K562 (cell line): ENCODE results near the gene ZNF689. TPM values are rescaled to one million over a fixed set of nuclear protein-coding genes. Genes with fewer than 3 reads are reported as not detected.

Experiments used
- AFF4 ChIP-seq: sonication (generic); formaldehyde crosslinking; IDR thresholded peaks from 2 replicates; pipeline ENCODE4 v1.8.0; 2023; ENCODE audit warnings: mild to moderate bottlenecking, missing genetic modification reagents
- ATF3 ChIP-seq, 2 experiments: fragments of 450-650 bp in 1 of 2; sonication (generic) in 1 of 2; formaldehyde crosslinking in 1 of 2; IDR thresholded peaks in 1 of 2; conservative IDR thresholded peaks in 1 of 2; 2 replicates each; pipeline versions ENCODE4 v1.6.1 to v1.8.1; 2016 to 2023; ENCODE audit warnings: mild to moderate bottlenecking in 2 of 2, moderate library complexity in 2 of 2, inconsistent platforms in 1 of 2, missing genetic modification reagents in 1 of 2
- E2F5 ChIP-seq: sonication (generic); formaldehyde crosslinking; IDR thresholded peaks from 2 replicates; pipeline ENCODE4 v1.8.0; 2022; ENCODE audit warnings: mild to moderate bottlenecking, missing genetic modification reagents
- HMG20A ChIP-seq: fragments of 450-650 bp; formaldehyde crosslinking; conservative IDR thresholded peaks from 2 replicates; pipeline ENCODE4 v1.4.0; 2020; ENCODE audit warnings: mild to moderate bottlenecking, mixed read lengths
- HNRNPLL ChIP-seq: fragments of 200-400 bp; formaldehyde crosslinking; IDR thresholded peaks from 2 replicates; pipeline ENCODE4 v1.6.1; 2017; ENCODE audit warnings: low read length, low read depth, mild to moderate bottlenecking; ENCODE audit not compliant: poor library complexity, severe bottlenecking
- MECOM ChIP-seq: fragments of 250-450 bp; sonication (Bioruptor Pico); IDR thresholded peaks from 2 replicates; pipeline ENCODE4 v1.8.0; 2022; ENCODE audit warnings: inconsistent platforms
- NR2C1 ChIP-seq, 2 experiments: fragments of 450-650 bp; IDR thresholded peaks; 2 replicates each; pipeline ENCODE4 v1.6.1; 2017; ENCODE audit warnings: mild to moderate bottlenecking in 2 of 2, antibody characterized with exemption in 1 of 2, inconsistent platforms in 1 of 2, missing compliant biosample characterization in 1 of 2, missing genetic modification characterization in 1 of 2
- POLR2H ChIP-seq: IDR thresholded peaks from 2 replicates; pipeline ENCODE4 v1.6.1; 2016; ENCODE audit warnings: missing genetic modification characterization, low read depth, mild to moderate bottlenecking, control low read depth, missing compliant biosample characterization, moderate library complexity
- PRPF4 ChIP-seq: fragments of 200-400 bp; formaldehyde crosslinking; IDR thresholded peaks from one replicate; pipeline ENCODE4 v1.6.1; 2017; ENCODE audit warnings: low read length, low read depth, mild to moderate bottlenecking; ENCODE audit not compliant: insufficient read depth, poor library complexity, severe bottlenecking
- RBM22 ChIP-seq: fragments of 200-400 bp; formaldehyde crosslinking; IDR thresholded peaks from 2 replicates; pipeline ENCODE4 v1.6.1; 2018; ENCODE audit warnings: low read length, low read depth; ENCODE audit not compliant: poor library complexity, severe bottlenecking
- RNF2 ChIP-seq: sonication (generic); IDR thresholded peaks from 2 replicates; pipeline ENCODE4 v1.6.1; 2016
- SMAD2 ChIP-seq: fragments of 150-350 bp; IDR thresholded peaks from 2 replicates; pipeline ENCODE4 v1.6.1; 2014; ENCODE audit warnings: low read depth, mild to moderate bottlenecking, low read length
- TARDBP ChIP-seq: fragments of 450-650 bp; IDR thresholded peaks from 2 replicates; pipeline ENCODE4 v1.6.1; 2016
- TRIM24 ChIP-seq, 2 experiments: fragments of 450-650 bp; IDR thresholded peaks; 2 replicates each; pipeline ENCODE4 v1.6.1; 2016
- ZNF217 ChIP-seq: sonication (generic); formaldehyde crosslinking; IDR thresholded peaks from 2 replicates; pipeline ENCODE4 v1.8.0; 2022; ENCODE audit warnings: mild to moderate bottlenecking, missing genetic modification reagents
- ZNF232 ChIP-seq: sonication (generic); formaldehyde crosslinking; IDR thresholded peaks from 2 replicates; pipeline ENCODE4 v1.8.0; 2022; ENCODE audit warnings: mild to moderate bottlenecking, missing genetic modification reagents
- ZNF583 ChIP-seq: fragments of 250-450 bp; sonication (Bioruptor Pico); IDR thresholded peaks from 2 replicates; pipeline ENCODE4 v1.4.0; 2020
- ZNF639 ChIP-seq, 2 experiments: fragments of 200-800 bp in 1 of 2; sonication (Bioruptor generic) in 1 of 2; sonication (generic) in 1 of 2; formaldehyde crosslinking in 1 of 2; IDR thresholded peaks in 1 of 2; conservative IDR thresholded peaks in 1 of 2; 2 replicates each; pipeline versions ENCODE4 v1.5.0 to v1.6.1; 2016 to 2020; ENCODE audit warnings: missing compliant biosample characterization in 1 of 2, missing genetic modification characterization in 1 of 2, missing genetic modification reagents in 1 of 2
- polyA plus RNA-seq, 8 experiments: library from polyadenylated mRNA; depleted of rRNA in 4 of 8; stranded (reverse) in 5 of 8; unstranded in 3 of 8; fragments of >200 nt; fragmentation: Nextera tagmentation in 2 of 8; fragmentation: Illumina TruSeq in 1 of 8; extraction: Ambion mirVana in 2 of 8; extraction: Trizol in 1 of 8; gene quantifications; 2 replicates each; pipeline versions ENCODE4 v1.2.1 to v1.2.3, GENCODE V29; 2011 to 2014; ENCODE audit warnings: inconsistent platforms in 1 of 8, missing spikeins in 1 of 8
- total RNA-seq, 7 experiments: library from RNA; depleted of rRNA in 6 of 7; stranded (reverse); fragments of >200 nt in 6 of 7; fragmentation: Illumina TruSeq in 2 of 7; extraction: Trizol in 2 of 7; gene quantifications; 2 replicates each; pipeline versions ENCODE4 v1.2.1 to v1.2.3, GENCODE V29; 2011 to 2021; ENCODE audit warnings: low replicate concordance in 1 of 7

The ZNF689 gene
- total and polyA plus RNA-seq, 9 of the 15 experiments (the other 6 are each of a cell fraction or from before 2014, with no cell fraction given) = 5.4 to 15.4 (median 10.8) TPM

GRCh38 chr16:30657866-30658730, 47.9 kb upstream of the ZNF689 start, which contains the start of gene FBRS (continued):
- TF ChIP-seq HNRNPLL (peak; percentile 73), SMAD2 (no peak), ZNF217 (CRISPR knock-in tag) (no peak), POLR2H (peak; percentile 92), ZNF583 (CRISPR knock-in tag) (no peak), ATF3 (IDR thresholded peaks at IDR 0.05) (peak; percentile 35; the same call in 1 of the 2 replicates), ATF3 (CRISPR knock-in tag; conservative IDR thresholded peaks at IDR 0.05) (0 out of 2 replicates have a peak, but pooled peaks have one; percentile 32), HMG20A (no peak), RNF2 (peak; percentile 66), PRPF4 (no peak), ZNF639 (CRISPR knock-in tag; conservative IDR thresholded peaks at IDR 0.05 in 1 of 2, IDR thresholded peaks at IDR 0.05 in 1 of 2) (peak in 1 of 2 experiments; percentile 86; a peak in 2 of 4 replicates), RBM22 (no peak), NR2C1 (IDR thresholded peaks at IDR 0.05) (no peak), NR2C1 (tag; IDR thresholded peaks at IDR 0.05) (no peak), ZNF232 (CRISPR knock-in tag) (no peak), TARDBP (peak; percentile 99), E2F5 (CRISPR knock-in tag) (no peak), TRIM24 (IDR thresholded peaks at IDR 0.05) (peak in 1 of 2 experiments; percentile 53; a peak in 2 of 4 replicates), AFF4 (CRISPR knock-in tag) (peak; percentile 78; the same call in 1 of the 2 replicates), MECOM (CRISPR knock-in tag) (no peak)
